Ovary (tissue), 9 donors: ENCODE measurements around the gene LRP1B. TPM values are rescaled to one million over a fixed set of nuclear protein-coding genes. Genes with fewer than 3 reads are reported as not detected.

ENCODE experiments used
- DNase-seq, 5 donors: peaks; one replicate each; pipeline ENCODE4 v3.0.0-alpha.2; 2019 to 2020
- H3K27ac ChIP-seq, 2 donors: fragments of 200-600 bp; one replicate each; pipeline versions ENCODE4 v1.5.1 to v1.8.0; 2019 to 2022
- H3K27me3 ChIP-seq: fragments of 200-600 bp; one replicate; pipeline ENCODE4 v1.8.0; 2022
- H3K36me3 ChIP-seq: fragments of 200-600 bp; sonication (generic); one replicate; pipeline ENCODE4 v1.5.1; 2019
- H3K4me1 ChIP-seq: one replicate; pipeline ENCODE4 v1.8.1; 2013; ENCODE audit warnings: mild to moderate bottlenecking, moderate library complexity; ENCODE audit not compliant: insufficient read depth
- H3K4me3 ChIP-seq: fragments of 200-600 bp; sonication (generic); one replicate; pipeline ENCODE4 v1.5.1; 2017
- H3K9me3 ChIP-seq, 2 donors: fragments of 200-600 bp in 1 of 2; sonication (generic) in 1 of 2; one replicate each; pipeline versions ENCODE4 v1.5.1 to v1.8.1; 2013 to 2019; ENCODE audit warnings: mild to moderate bottlenecking in 1 of 2, moderate library complexity in 1 of 2
- CTCF ChIP-seq, 3 donors: fragments of 450-650 bp in 2 of 3; fragments of 200-600 bp in 1 of 3; IDR thresholded peaks; one replicate each; pipeline versions ENCODE4 v1.5.1 to v1.8.0; 2016 to 2022; ENCODE audit warnings: antibody characterized with exemption in 3 of 3, mild to moderate bottlenecking in 1 of 3
- EP300 ChIP-seq: sonication (generic); formaldehyde crosslinking; IDR thresholded peaks from one replicate; pipeline ENCODE4 v1.6.1; 2017; ENCODE audit warnings: antibody characterized with exemption
- POLR2A ChIP-seq: fragments of 450-650 bp; IDR thresholded peaks from one replicate; pipeline ENCODE4 v1.6.1; 2017; ENCODE audit warnings: antibody characterized with exemption, mild to moderate bottlenecking, moderate library complexity
- WGBS, 3 donors: extraction: QIAGEN DNeasy Blood & Tissue Kit in 1 of 3; methylation state at CpG; one replicate each; pipeline versions ENCODE4 v1.1.5 to v1.1.7; 2013 to 2017; 5-methylcytosine and 5-hydroxymethylcytosine counted together
- intact Hi-C, 4 donors: fragments of 100-400 bp; cut with DNase I; formaldehyde crosslinking; loops; one replicate each; pipeline versions ENCODE4 v1.11.0 to v1.15.1; 2022 to 2023
- polyA plus RNA-seq, 2 donors: library from polyadenylated mRNA; stranded (reverse); fragments of 200-250 nt in 1 of 2; fragments of 350-450 nt in 1 of 2; fragmentation: Illumina TruSeq in 1 of 2; extraction: RNeasy Lipid Tissue Mini Kit (QIAGEN cat#74804) in 1 of 2; gene quantifications; one replicate each; pipeline ENCODE4 v1.2.3, GENCODE V29; 2013 to 2014
- total RNA-seq, 7 donors: library from RNA; depleted of rRNA in 2 of 7; stranded (reverse); fragments of >200 nt in 2 of 7; fragmentation: NEBNext Ultra II Directional in 3 of 7; extraction: Animal tissue kit (Norgen Biotek cat#: 25700) in 3 of 7; gene quantifications; one replicate each; pipeline versions ENCODE4 v1.1.0 to v1.2.4, GENCODE V29; 2016 to 2023
- donor health status: DM: no; HTN: no; CAD: no; lungs with moderate emphysema.
- donor health status: DM: no; HTN: no; CAD: no.
- donor health status: Bipolar disorder and iron deficiency.
- donor health status: DM: yes; HTN: yes; CAD: no.
- donor health status: DM: no; HTN: no; CAD: no.
- donor health status: DM: yes; HTN: yes; CAD: no.

LRP1B gene
- total and polyA plus RNA-seq, 9 donors = 0.08 to 2.6 (median 0.37) TPM

- TF ChIP-seq POLR2A (no peak), CTCF (IDR thresholded peaks at IDR 0.05) (no peak), EP300 (no peak)
- Histone ChIP-seq H3K36me3 (no peaks in the 10 kb centered on the region), H3K27me3 (no peaks in the 10 kb centered on the region), H3K4me3 (no peak overlapping the region), H3K4me1 (no peaks in the 10 kb centered on the region), H3K9me3 (no peaks in the 10 kb centered on the region), H3K27ac (no peak overlapping the region)
- no peak for DNase-seq
- WGBS, 3 donors = 86 to 95% (median 89%) methylated on average over 1 of the region's 1 CpG
- intact Hi-C loops = no loop called here
Measured at GRCh38 chr2:140276661-140277060, 1854.2 kb downstream of the LRP1B start.

DNA sequence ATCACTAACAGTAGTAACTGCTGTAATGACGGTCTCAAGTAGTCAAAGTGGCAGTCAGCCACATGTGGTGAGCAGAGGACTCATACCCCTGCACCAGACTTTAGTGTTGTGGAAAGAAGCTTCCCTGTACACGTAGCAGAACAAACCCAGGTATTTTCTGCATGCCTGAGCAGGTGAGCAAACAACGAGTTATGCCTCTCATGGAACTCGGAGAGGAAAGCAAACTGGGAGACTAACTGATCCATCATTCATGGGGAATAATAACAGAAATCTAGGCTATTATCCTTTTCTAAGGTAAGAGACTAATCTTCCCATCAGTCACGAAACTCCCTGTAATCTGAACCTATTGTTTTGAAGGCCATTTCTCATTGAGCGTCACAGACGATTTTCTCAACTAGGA is 1855.4 kb downstream of the LRP1B start:
- intact Hi-C loops = no loop called here
- H3K27ac ChIP-seq = no peak overlapping the region
- no peak overlapping the region for H3K4me3 ChIP-seq
- H3K4me1 ChIP-seq = no peaks in the 10 kb centered on the region
- H3K27me3 ChIP-seq = no peaks in the 10 kb centered on the region
- no peak for DNase-seq
- no peaks in the 10 kb centered on the region for H3K36me3 ChIP-seq
- 85 to 90% (median 86%) methylated on average over 7 of the region's 7 CpGs for WGBS, 3 donors
- TF ChIP-seq CTCF (IDR thresholded peaks at IDR 0.05) = no peak
- no peak for TF ChIP-seq POLR2A
- no peak for TF ChIP-seq EP300
- no peaks in the 10 kb centered on the region for H3K9me3 ChIP-seq

GRCh38 chr2:140274891-140275290 is 1855.9 kb downstream of the LRP1B start:
- no peaks in the 10 kb centered on the region for H3K4me1 ChIP-seq
- intact Hi-C loops = no loop called here
- H3K36me3 ChIP-seq = no peaks in the 10 kb centered on the region
- no peak overlapping the region for H3K27ac ChIP-seq
- H3K4me3 ChIP-seq = no peak overlapping the region
- TF ChIP-seq EP300 = no peak
- no peak for TF ChIP-seq POLR2A
- TF ChIP-seq CTCF (IDR thresholded peaks at IDR 0.05) = no peak
- DNase-seq = no peak
- no peaks in the 10 kb centered on the region for H3K9me3 ChIP-seq
- WGBS, 3 donors = 75 to 93% (median 89%) methylated on average over 5 of the region's 5 CpGs
- H3K27me3 ChIP-seq = no peaks in the 10 kb centered on the region

DNA sequence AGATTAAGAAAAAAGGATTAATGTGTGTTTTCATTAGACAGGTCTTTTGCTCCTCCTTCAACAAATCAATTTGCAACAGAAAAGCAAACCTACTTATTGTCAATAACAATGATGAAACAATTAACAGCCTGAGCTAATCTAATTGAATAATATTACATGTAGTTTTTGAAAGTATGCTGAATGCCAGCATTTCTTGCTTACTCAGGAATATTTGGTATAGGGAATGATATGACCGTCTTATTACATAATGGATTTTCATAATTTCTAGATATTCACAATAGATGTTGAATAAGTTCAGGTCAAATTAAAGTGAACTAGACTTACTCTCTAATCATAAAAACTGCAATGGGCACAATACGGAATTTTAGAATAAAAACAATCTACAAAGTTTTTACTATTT is 1856.9 kb downstream of the LRP1B start:
- Histone ChIP-seq H3K27me3 (no peaks in the 10 kb centered on the region), H3K4me1 (no peaks in the 10 kb centered on the region), H3K27ac (no peak overlapping the region), H3K36me3 (no peaks in the 10 kb centered on the region), H3K4me3 (no peak overlapping the region), H3K9me3 (no peaks in the 10 kb centered on the region)
- intact Hi-C loops = no loop called here
- WGBS, 3 donors = 82 to 93% (median 86%) methylated on average over 2 of the region's 2 CpGs
- DNase-seq = no peak
- TF ChIP-seq POLR2A (no peak), CTCF (IDR thresholded peaks at IDR 0.05) (no peak), EP300 (no peak)

DNA sequence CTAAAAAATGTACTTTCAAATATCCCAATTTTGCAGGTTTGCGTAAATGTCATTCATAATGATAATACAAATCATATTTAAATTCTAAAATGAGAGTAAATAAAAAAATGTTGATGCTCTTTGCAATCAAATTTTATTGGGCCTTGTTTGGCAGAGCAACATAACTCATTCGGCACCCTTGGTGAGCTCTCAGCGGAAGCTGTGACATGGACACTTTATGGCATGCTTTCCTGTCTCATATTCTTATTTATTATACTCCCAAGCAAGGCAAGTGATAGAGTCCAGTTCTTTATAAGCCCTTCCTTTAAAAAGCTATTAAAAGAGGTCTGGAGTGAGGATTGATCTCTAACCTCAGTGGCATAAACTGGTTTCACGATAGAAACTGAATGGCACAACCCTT is 1857.4 kb downstream of the LRP1B start:
- no peaks in the 10 kb centered on the region for H3K9me3 ChIP-seq
- intact Hi-C loops = no loop called here
- H3K4me1 ChIP-seq = no peaks in the 10 kb centered on the region
- H3K27ac ChIP-seq = no peak overlapping the region
- H3K36me3 ChIP-seq = no peaks in the 10 kb centered on the region
- WGBS, 3 donors = 73 to 80% (median 79%) methylated on average over 4 of the region's 4 CpGs
- H3K4me3 ChIP-seq = no peak overlapping the region
- TF ChIP-seq CTCF (IDR thresholded peaks at IDR 0.05) (no peak), EP300 (no peak), POLR2A (no peak)
- DNase-seq = no peak
- no peaks in the 10 kb centered on the region for H3K27me3 ChIP-seq
